Measurements from ENCODE around the gene LLPH.

The LLPH gene

GRCh38 chr12:66117242-66117641, 13.3 kb downstream of the LLPH start:
- DNase-seq (ENCODE audit: low read depth in 2 of 2) = no peak
- TF ChIP-seq, protein P1, sequence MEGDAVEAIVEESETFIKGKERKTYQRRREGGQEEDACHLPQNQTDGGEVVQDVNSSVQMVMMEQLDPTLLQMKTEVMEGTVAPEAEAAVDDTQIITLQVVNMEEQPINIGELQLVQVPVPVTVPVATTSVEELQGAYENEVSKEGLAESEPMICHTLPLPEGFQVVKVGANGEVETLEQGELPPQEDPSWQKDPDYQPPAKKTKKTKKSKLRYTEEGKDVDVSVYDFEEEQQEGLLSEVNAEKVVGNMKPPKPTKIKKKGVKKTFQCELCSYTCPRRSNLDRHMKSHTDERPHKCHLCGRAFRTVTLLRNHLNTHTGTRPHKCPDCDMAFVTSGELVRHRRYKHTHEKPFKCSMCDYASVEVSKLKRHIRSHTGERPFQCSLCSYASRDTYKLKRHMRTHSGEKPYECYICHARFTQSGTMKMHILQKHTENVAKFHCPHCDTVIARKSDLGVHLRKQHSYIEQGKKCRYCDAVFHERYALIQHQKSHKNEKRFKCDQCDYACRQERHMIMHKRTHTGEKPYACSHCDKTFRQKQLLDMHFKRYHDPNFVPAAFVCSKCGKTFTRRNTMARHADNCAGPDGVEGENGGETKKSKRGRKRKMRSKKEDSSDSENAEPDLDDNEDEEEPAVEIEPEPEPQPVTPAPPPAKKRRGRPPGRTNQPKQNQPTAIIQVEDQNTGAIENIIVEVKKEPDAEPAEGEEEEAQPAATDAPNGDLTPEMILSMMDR (IDR thresholded peaks at IDR 0.05; ENCODE audit: low read depth, low read length) = no peak
- no peak overlapping the region for H3K4me3 ChIP-seq (replicated peaks in 1 of 2; ENCODE audit: low read depth in 2 of 2, low read length in 2 of 2)

DNA sequence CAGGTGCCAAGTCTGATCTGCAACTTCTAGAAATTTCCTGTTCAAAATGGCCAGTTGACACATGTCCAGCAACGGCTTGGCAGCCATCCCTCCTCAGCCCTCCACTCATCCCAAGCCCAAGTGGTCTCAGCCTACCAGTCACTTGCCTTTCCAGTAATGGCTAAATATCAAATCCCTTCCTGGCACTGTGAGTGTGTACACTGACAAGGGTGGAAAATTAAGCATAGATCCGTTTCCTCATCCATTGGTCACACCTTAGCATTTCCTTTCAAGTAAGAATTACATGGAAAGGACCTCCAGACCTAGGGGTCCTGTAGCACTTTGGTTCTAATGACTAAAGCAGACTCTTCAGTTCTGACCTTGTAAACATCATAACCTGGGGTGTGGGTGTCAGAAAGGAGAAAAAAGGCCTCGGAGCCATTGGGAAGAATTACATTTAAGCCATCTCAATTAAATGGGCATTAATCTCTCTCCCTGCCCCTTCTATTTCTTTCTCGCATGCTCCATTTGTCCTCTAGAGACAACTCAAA, 15.4 kb downstream of the LLPH start:
- TF ChIP-seq, protein P1 (IDR thresholded peaks at IDR 0.05; ENCODE audit: low read depth, low read length) = no peak
- DNase-seq (ENCODE audit: low read depth in 2 of 2) = no peak
- H3K4me3 ChIP-seq (replicated peaks in 1 of 2; ENCODE audit: low read depth in 2 of 2, low read length in 2 of 2) = no peak overlapping the region

- H3K4me3 ChIP-seq (replicated peaks in 1 of 2; ENCODE audit: low read depth in 2 of 2, low read length in 2 of 2) = no peak overlapping the region
- TF ChIP-seq, protein P1 (IDR thresholded peaks at IDR 0.05; ENCODE audit: low read depth, low read length) = no peak
- no peak for DNase-seq (ENCODE audit: low read depth in 2 of 2)
Measured at GRCh38 chr12:66113471-66113870, 17.1 kb downstream of the LLPH start.

DNA sequence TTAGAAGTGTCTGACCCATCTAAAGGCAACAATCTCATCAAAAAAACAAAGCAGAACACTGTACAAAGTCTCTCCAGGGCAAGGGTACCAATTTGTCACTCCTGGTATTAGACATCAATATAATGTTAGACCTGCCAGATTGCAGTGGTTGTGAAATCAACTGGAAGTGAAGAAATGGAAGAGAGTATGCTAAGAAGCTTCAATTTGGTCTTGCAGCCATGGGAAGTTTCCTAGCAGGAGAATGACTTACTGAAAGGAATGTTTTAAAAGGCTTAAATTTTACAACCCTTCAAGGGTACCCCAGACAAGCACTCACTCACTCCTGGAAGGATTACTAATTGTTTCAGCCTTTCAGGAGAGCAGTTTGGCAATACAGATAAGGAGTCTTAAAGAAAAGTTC, 18.9 kb downstream of the LLPH start:
- H3K4me3 ChIP-seq (replicated peaks in 1 of 2; ENCODE audit: low read depth in 2 of 2, low read length in 2 of 2) = no peak overlapping the region
- DNase-seq (ENCODE audit: low read depth in 2 of 2) = peak; percentile 23 to 36
- TF ChIP-seq, protein P1 (IDR thresholded peaks at IDR 0.05; ENCODE audit: low read depth, low read length) = no peak

- TF ChIP-seq, protein P1 (IDR thresholded peaks at IDR 0.05; ENCODE audit: low read depth, low read length) = no peak
- no peak overlapping the region for H3K4me3 ChIP-seq (replicated peaks in 1 of 2; ENCODE audit: low read depth in 2 of 2, low read length in 2 of 2)
- no peak for DNase-seq (ENCODE audit: low read depth in 2 of 2)
Measured at GRCh38 chr12:66109056-66109455, 21.5 kb downstream of the LLPH start.

DNA sequence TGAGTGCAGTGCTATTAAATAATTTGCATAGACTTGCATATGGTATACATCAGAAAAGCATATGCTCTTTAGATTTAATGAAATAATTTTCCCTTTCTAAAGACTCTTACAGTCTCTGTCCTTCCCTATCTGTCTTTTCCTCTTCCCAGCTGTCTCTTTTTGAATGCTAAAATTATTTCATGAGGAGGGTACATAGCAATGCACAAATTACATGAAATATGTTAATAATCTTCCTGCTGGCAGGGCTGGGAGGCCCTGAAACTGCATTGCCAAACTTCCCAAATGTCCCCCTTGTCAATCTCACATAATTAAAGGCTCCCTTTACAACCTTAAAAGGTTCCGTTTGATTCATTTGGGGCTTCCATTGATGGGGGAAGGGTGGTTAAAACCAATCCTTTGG, 22.2 kb downstream of the LLPH start:
- TF ChIP-seq, protein P1 (IDR thresholded peaks at IDR 0.05; ENCODE audit: low read depth, low read length) = no peak

DNA sequence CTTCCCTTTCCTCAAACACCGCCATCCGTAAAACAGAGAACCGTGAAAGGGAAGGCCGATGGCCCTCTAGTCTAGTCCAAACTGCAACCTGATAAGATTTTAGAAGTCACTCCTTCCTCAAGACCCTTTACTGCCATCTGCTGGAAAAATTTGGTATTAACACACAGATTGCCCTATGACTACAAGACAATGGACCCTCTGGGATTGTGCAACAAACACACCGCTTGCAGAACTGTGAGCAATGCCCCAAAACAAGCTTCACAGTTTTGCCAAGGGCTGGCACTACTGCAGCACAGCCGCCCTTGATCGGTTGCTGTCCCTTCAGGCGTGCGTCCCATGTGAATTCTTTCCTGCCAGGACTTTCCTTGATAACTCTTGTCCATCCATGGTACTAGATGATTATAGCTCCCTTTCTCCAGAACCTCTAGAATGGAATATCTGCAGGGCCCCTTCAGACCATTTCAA, 23.1 kb downstream of the LLPH start:
- peak; percentile 96 to 99 for DNase-seq (ENCODE audit: low read depth in 2 of 2)
- no peak overlapping the region for H3K4me3 ChIP-seq (replicated peaks in 1 of 2; ENCODE audit: low read depth in 2 of 2, low read length in 2 of 2)
- TF ChIP-seq, protein P1 (IDR thresholded peaks at IDR 0.05; ENCODE audit: low read depth, low read length) = peak; percentile 79

More for the DNA sequence above, 22.2 kb downstream of the LLPH start:
- H3K4me3 ChIP-seq (replicated peaks in 1 of 2; ENCODE audit: low read depth in 2 of 2, low read length in 2 of 2) = no peak overlapping the region
- no peak for DNase-seq (ENCODE audit: low read depth in 2 of 2)

All from cardiac fibroblast (primary cell).